HCT116 (cell line): Measurements from ENCODE around the gene PARP12. TPM values are rescaled to one million over a fixed set of nuclear protein-coding genes. Genes with fewer than 3 reads are reported as not detected.

Experiments used
- ATAC-seq: fragments of 200-7000 bp; cut with Tn5 transposase; 2 replicates; pipeline ENCODE4 v1.9.1; 2020; ENCODE audit warnings: mild to moderate bottlenecking, moderate library complexity
- BruUV-seq: library from RNA; stranded (reverse); fragments of 400-500 nt; replicated peaks from 2 replicates; lab custom pipeline; 2021; lab: Mats Ljungman, UMichigan
- CTCF ChIA-PET: fragments of 300-600 bp; sonication (Branson Sonifier 250); formaldehyde crosslinking; loops from one replicate; lab custom pipeline; 2021; ENCODE audit warnings: antibody characterized with exemption; lab: Charles Lee
- POLR2A ChIA-PET: fragments of 300-600, 350-600 bp; sonication (Branson Sonifier 250); formaldehyde crosslinking; loops from one replicate; lab custom pipeline; 2021; ENCODE audit warnings: antibody characterized with exemption; lab: Charles Lee
- RAD21 ChIA-PET, 2 experiments: fragments of 300-600 bp; sonication (Branson Sonifier 250); formaldehyde crosslinking; loops; one replicate each; lab custom pipeline; 2023; ENCODE audit warnings: low total read pairs in 2 of 2; ENCODE audit not compliant: uncharacterized antibody in 2 of 2, unreplicated experiment in 2 of 2, low non-redundant PET in 1 of 2; lab: Charles Lee
- DNase-seq: peaks from one replicate; pipeline ENCODE4 v3.0.0-alpha.2; 2010; ENCODE audit warnings: low read depth, low spot score
- H2AFZ ChIP-seq: fragments of 200-600 bp; shearing (Covaris generic), sonication (generic); 2 replicates; pipeline ENCODE4 v1.6.1; 2017; ENCODE audit warnings: low read depth, mixed run types, mixed read lengths, antibody characterized with exemption, low read length; ENCODE audit not compliant: poor library complexity, severe bottlenecking
- H3K27ac ChIP-seq: 2 replicates; pipeline ENCODE4 v1.5.1; 2012; ENCODE audit warnings: low read depth, low read length
- H3K27me3 ChIP-seq: fragments of 200-600 bp; sonication (generic); 2 replicates; pipeline ENCODE4 v1.6.1; 2016; ENCODE audit warnings: mixed run types, low read length, mixed read lengths; ENCODE audit not compliant: insufficient read depth
- H3K36me3 ChIP-seq, 2 experiments: fragments of 200-500 bp in 1 of 2; fragments of 200-600 bp in 1 of 2; sonication (Bioruptor generic) in 1 of 2; sonication (generic) in 1 of 2; 2 replicates each; pipeline versions ENCODE4 v1.5.1 to v1.6.1; 2014 to 2016; ENCODE audit warnings: low read length in 2 of 2, inconsistent platforms in 1 of 2, mixed read lengths in 1 of 2, mixed run types in 1 of 2; ENCODE audit not compliant: insufficient read depth in 2 of 2, control insufficient read depth in 1 of 2
- H3K4me1 ChIP-seq, 2 experiments: fragments of 200-600 bp in 1 of 2; sonication (generic) in 1 of 2; 2 replicates each; pipeline versions ENCODE4 v1.5.1 to v1.6.1; 2012 to 2017; ENCODE audit warnings: low read length in 2 of 2, inconsistent platforms in 1 of 2, mild to moderate bottlenecking in 1 of 2, mixed read lengths in 1 of 2, mixed run types in 1 of 2, moderate library complexity in 1 of 2; ENCODE audit not compliant: insufficient read depth in 2 of 2, control insufficient read depth in 1 of 2
- H3K4me2 ChIP-seq: fragments of 200-600 bp; sonication (generic); 2 replicates; pipeline ENCODE4 v1.6.1; 2017; ENCODE audit warnings: mixed run types, low read length, mixed read lengths
- H3K4me3 ChIP-seq, 2 experiments: fragments of 200-600 bp in 1 of 2; sonication (generic) in 1 of 2; replicated peaks in 1 of 2; 2 replicates each; pipeline ENCODE4 v1.5.1; 2011 to 2016; ENCODE audit warnings: low read length in 2 of 2, control low read depth in 1 of 2, low read depth in 1 of 2, mild to moderate bottlenecking in 1 of 2, mixed read lengths in 1 of 2, mixed run types in 1 of 2
- H3K79me2 ChIP-seq: fragments of 200-600 bp; sonication (generic); 2 replicates; pipeline ENCODE4 v1.6.1; 2017; ENCODE audit warnings: mild to moderate bottlenecking, mixed run types, low read length, moderate library complexity, mixed read lengths; ENCODE audit not compliant: insufficient read depth
- H3K9ac ChIP-seq: fragments of 200-600 bp; sonication (generic); 2 replicates; pipeline ENCODE4 v1.6.1; 2016; ENCODE audit warnings: low read length, mixed read lengths
- H3K9me2 ChIP-seq: fragments of 200-600 bp; sonication (generic), shearing (Covaris generic); 2 replicates; pipeline ENCODE4 v1.6.1; 2017; ENCODE audit warnings: mixed run types, mild to moderate bottlenecking, moderate library complexity; ENCODE audit not compliant: insufficient read depth
- H3K9me3 ChIP-seq, 2 experiments: fragments of 200-500 bp in 1 of 2; fragments of 200-600 bp in 1 of 2; sonication (Bioruptor generic) in 1 of 2; sonication (generic) in 1 of 2; 2 replicates each; pipeline ENCODE4 v1.6.1; 2014 to 2017; ENCODE audit warnings: low read length in 2 of 2, mixed read lengths in 2 of 2, inconsistent platforms in 1 of 2, low read depth in 1 of 2, mild to moderate bottlenecking in 1 of 2, mixed run types in 1 of 2, moderate library complexity in 1 of 2; ENCODE audit not compliant: control insufficient read depth in 1 of 2, insufficient read depth in 1 of 2
- H4K20me1 ChIP-seq: fragments of 200-600 bp; sonication (generic), shearing (Covaris generic); 2 replicates; pipeline ENCODE4 v1.6.1; 2017; ENCODE audit warnings: mixed run types, mild to moderate bottlenecking, moderate library complexity; ENCODE audit not compliant: insufficient read depth
- CBX3 ChIP-seq: IDR thresholded peaks from 2 replicates; pipeline ENCODE4 v1.6.1; 2012; ENCODE audit warnings: low read depth
- EGR1 ChIP-seq: IDR thresholded peaks from 2 replicates; pipeline ENCODE4 v1.6.1; 2012; ENCODE audit warnings: low read depth
- ELF1 ChIP-seq: IDR thresholded peaks from 2 replicates; pipeline ENCODE4 v1.6.1; 2012; ENCODE audit warnings: low read depth, borderline replicate concordance
- EZH2 ChIP-seq: fragments of 200-600 bp; sonication (generic); IDR thresholded peaks from 2 replicates; pipeline ENCODE4 v1.6.1; 2017; ENCODE audit warnings: antibody characterized with exemption, mixed run types
- EZH2phosphoT487 ChIP-seq: fragments of 200-600 bp; IDR thresholded peaks from 2 replicates; pipeline ENCODE4 v1.6.1; 2018; ENCODE audit warnings: antibody characterized with exemption, borderline replicate concordance
- FOSL1 ChIP-seq: IDR thresholded peaks from 2 replicates; pipeline ENCODE4 v1.6.1; 2012; ENCODE audit warnings: low read depth
- JUND ChIP-seq: IDR thresholded peaks from 2 replicates; pipeline ENCODE4 v1.6.1; 2012
- POLR2A ChIP-seq: IDR thresholded peaks from 2 replicates; pipeline ENCODE4 v1.7.0; 2011; ENCODE audit warnings: borderline replicate concordance; ENCODE audit not compliant: insufficient read depth, insufficient read length; ENCODE audit errors: extremely low read depth
- POLR2AphosphoS5 ChIP-seq: IDR thresholded peaks from 2 replicates; pipeline ENCODE4 v1.6.1; 2011; ENCODE audit warnings: mild to moderate bottlenecking, low read depth, low read length, moderate library complexity
- SIN3A ChIP-seq: IDR thresholded peaks from 2 replicates; pipeline ENCODE4 v1.6.1; 2012; ENCODE audit warnings: low read depth
- SP1 ChIP-seq: IDR thresholded peaks from 2 replicates; pipeline ENCODE4 v1.6.1; 2012; ENCODE audit warnings: low read depth
- SRF ChIP-seq: IDR thresholded peaks from 2 replicates; pipeline ENCODE4 v1.6.1; 2012; ENCODE audit warnings: low read depth
- TCF7L2 ChIP-seq: IDR thresholded peaks from 2 replicates; pipeline ENCODE4 v1.7.0; 2011; ENCODE audit warnings: borderline replicate concordance, inconsistent platforms; ENCODE audit not compliant: insufficient read depth, insufficient read length; ENCODE audit errors: extremely low read depth
- ZFX ChIP-seq: fragments of 450-650 bp; IDR thresholded peaks from 2 replicates; pipeline ENCODE4 v1.6.1; 2017
- ZNF274 ChIP-seq: fragments of 200-500 bp; sonication (Bioruptor generic); IDR thresholded peaks from 2 replicates; pipeline ENCODE4 v1.6.1; 2014; ENCODE audit warnings: mild to moderate bottlenecking, low read depth, low read length, inconsistent platforms
- intact Hi-C: fragments of 100-400 bp; cut with micrococcal nuclease; formaldehyde crosslinking; loops from 2 replicates; pipeline ENCODE4 v1.10.0; 2022
- total RNA-seq: library from RNA; stranded (reverse); gene quantifications from one replicate; pipeline ENCODE4 v1.2.1, GENCODE V29; 2021; ENCODE audit not compliant: unreplicated experiment
- TF ChIP-seq, protein P1 (sequence below): IDR thresholded peaks from 2 replicates; pipeline ENCODE4 v1.6.1; 2012; ENCODE audit warnings: low read depth
- TF ChIP-seq, protein P2 (sequence below): IDR thresholded peaks from 2 replicates; pipeline ENCODE4 v1.6.1; 2012
- TF ChIP-seq, protein P3 (sequence below): IDR thresholded peaks from 2 replicates; pipeline ENCODE4 v1.6.1; 2012
- TF ChIP-seq, protein P4 (sequence below), 3 experiments: fragments of 200-600 bp in 1 of 3; sonication (generic) in 1 of 3; IDR thresholded peaks in 2 of 3; conservative IDR thresholded peaks in 1 of 3; 2 replicates each; pipeline ENCODE4 v1.5.1; 2012 to 2017; ENCODE audit warnings: low read depth in 2 of 3, low read length in 2 of 3, antibody characterized with exemption in 1 of 3, borderline replicate concordance in 1 of 3, control low read depth in 1 of 3, mild to moderate bottlenecking in 1 of 3, mixed read lengths in 1 of 3, mixed run types in 1 of 3, moderate library complexity in 1 of 3; ENCODE audit not compliant: insufficient read depth in 1 of 3
- TF ChIP-seq, protein P5 (sequence below): IDR thresholded peaks from 2 replicates; pipeline ENCODE4 v1.6.1; 2011; ENCODE audit warnings: mild to moderate bottlenecking, low read length, moderate library complexity; ENCODE audit not compliant: insufficient replicate concordance; ENCODE audit errors: extremely low read depth

The PARP12 gene
- total RNA-seq, 1 experiment from 2014 or later = 17.7 TPM

DNA sequence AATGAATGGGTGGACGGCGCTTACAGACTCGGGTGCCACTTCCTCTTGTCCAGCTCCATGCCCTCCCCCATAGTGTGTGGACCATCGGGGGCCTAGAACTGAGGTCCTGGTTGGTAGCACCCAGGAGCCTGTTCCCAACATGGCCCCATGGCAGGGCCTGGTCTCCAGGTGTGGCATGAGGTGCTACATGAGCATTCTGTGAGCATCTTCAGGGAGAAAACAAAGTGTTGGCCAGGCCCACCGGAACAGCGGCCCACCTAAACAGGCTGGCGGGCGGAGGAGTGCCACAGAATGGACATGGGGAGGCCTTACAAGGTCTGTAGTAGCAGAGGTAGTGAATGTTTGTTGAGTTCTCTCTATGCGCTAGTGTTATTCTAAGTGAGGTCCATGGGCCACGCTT, 76.9 kb downstream of the PARP12 start:
- no peaks in the 10 kb centered on the region for H3K27me3 ChIP-seq

More for the DNA sequence above, 76.9 kb downstream of the PARP12 start:
- Histone ChIP-seq H3K36me3 (no peaks in the 10 kb centered on the region), H3K4me3 (no peak overlapping the region), H3K4me1 (peaks cover 0 to 8% of the 10 kb centered on the region in 2 experiments; a peak in 1 of 4 replicates), H3K9me2 (no peaks in the 10 kb centered on the region), H3K9me3 (no peaks in the 10 kb centered on the region), H3K9ac (no peak overlapping the region), H3K4me2 (no peak overlapping the region), H2AFZ (no peak overlapping the region), H4K20me1 (no peaks in the 10 kb centered on the region), H3K27ac (no peak overlapping the region), H3K79me2 (no peaks in the 10 kb centered on the region)
- DNase-seq (no peak), ATAC-seq (no peak)
- POLR2A ChIA-PET = no interaction called here
- no TSS peak for BruUV-seq
- intact Hi-C loops = no loop called here
- CTCF ChIA-PET = no interaction called here
- RAD21 ChIA-PET = no interaction called here
- TF ChIP-seq EGR1 (no peak), EZH2 (no peak), ZFX (no peak), TCF7L2 (no peak), SIN3A (no peak), SRF (no peak), JUND (no peak), SP1 (no peak), ELF1 (no peak), ZNF274 (no peak), POLR2A (no peak), EZH2phosphoT487 (no peak), POLR2AphosphoS5 (no peak), FOSL1 (no peak), CBX3 (no peak)
- TF ChIP-seq, protein P1, sequence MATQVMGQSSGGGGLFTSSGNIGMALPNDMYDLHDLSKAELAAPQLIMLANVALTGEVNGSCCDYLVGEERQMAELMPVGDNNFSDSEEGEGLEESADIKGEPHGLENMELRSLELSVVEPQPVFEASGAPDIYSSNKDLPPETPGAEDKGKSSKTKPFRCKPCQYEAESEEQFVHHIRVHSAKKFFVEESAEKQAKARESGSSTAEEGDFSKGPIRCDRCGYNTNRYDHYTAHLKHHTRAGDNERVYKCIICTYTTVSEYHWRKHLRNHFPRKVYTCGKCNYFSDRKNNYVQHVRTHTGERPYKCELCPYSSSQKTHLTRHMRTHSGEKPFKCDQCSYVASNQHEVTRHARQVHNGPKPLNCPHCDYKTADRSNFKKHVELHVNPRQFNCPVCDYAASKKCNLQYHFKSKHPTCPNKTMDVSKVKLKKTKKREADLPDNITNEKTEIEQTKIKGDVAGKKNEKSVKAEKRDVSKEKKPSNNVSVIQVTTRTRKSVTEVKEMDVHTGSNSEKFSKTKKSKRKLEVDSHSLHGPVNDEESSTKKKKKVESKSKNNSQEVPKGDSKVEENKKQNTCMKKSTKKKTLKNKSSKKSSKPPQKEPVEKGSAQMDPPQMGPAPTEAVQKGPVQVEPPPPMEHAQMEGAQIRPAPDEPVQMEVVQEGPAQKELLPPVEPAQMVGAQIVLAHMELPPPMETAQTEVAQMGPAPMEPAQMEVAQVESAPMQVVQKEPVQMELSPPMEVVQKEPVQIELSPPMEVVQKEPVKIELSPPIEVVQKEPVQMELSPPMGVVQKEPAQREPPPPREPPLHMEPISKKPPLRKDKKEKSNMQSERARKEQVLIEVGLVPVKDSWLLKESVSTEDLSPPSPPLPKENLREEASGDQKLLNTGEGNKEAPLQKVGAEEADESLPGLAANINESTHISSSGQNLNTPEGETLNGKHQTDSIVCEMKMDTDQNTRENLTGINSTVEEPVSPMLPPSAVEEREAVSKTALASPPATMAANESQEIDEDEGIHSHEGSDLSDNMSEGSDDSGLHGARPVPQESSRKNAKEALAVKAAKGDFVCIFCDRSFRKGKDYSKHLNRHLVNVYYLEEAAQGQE = no peak
- TF ChIP-seq, protein P2, sequence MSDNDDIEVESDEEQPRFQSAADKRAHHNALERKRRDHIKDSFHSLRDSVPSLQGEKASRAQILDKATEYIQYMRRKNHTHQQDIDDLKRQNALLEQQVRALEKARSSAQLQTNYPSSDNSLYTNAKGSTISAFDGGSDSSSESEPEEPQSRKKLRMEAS = no peak
- TF ChIP-seq, protein P3, sequence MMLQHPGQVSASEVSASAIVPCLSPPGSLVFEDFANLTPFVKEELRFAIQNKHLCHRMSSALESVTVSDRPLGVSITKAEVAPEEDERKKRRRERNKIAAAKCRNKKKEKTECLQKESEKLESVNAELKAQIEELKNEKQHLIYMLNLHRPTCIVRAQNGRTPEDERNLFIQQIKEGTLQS = no peak
- TF ChIP-seq, protein P4, sequence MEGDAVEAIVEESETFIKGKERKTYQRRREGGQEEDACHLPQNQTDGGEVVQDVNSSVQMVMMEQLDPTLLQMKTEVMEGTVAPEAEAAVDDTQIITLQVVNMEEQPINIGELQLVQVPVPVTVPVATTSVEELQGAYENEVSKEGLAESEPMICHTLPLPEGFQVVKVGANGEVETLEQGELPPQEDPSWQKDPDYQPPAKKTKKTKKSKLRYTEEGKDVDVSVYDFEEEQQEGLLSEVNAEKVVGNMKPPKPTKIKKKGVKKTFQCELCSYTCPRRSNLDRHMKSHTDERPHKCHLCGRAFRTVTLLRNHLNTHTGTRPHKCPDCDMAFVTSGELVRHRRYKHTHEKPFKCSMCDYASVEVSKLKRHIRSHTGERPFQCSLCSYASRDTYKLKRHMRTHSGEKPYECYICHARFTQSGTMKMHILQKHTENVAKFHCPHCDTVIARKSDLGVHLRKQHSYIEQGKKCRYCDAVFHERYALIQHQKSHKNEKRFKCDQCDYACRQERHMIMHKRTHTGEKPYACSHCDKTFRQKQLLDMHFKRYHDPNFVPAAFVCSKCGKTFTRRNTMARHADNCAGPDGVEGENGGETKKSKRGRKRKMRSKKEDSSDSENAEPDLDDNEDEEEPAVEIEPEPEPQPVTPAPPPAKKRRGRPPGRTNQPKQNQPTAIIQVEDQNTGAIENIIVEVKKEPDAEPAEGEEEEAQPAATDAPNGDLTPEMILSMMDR (IDR thresholded peaks at IDR 0.05 in 2 of 3, conservative IDR thresholded peaks at IDR 0.05 in 1 of 3; ENCODE audit: borderline replicate concordance in 1 of 3, insufficient read depth in 1 of 3, low read depth in 2 of 3, low read length in 2 of 3) = no peak
- TF ChIP-seq, protein P5, sequence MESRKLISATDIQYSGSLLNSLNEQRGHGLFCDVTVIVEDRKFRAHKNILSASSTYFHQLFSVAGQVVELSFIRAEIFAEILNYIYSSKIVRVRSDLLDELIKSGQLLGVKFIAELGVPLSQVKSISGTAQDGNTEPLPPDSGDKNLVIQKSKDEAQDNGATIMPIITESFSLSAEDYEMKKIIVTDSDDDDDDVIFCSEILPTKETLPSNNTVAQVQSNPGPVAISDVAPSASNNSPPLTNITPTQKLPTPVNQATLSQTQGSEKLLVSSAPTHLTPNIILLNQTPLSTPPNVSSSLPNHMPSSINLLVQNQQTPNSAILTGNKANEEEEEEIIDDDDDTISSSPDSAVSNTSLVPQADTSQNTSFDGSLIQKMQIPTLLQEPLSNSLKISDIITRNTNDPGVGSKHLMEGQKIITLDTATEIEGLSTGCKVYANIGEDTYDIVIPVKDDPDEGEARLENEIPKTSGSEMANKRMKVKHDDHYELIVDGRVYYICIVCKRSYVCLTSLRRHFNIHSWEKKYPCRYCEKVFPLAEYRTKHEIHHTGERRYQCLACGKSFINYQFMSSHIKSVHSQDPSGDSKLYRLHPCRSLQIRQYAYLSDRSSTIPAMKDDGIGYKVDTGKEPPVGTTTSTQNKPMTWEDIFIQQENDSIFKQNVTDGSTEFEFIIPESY = no peak
- TF ChIP-seq, all 23 proteins: peak for 0
